Ishikawa (cell line): Measurements from ENCODE around the gene CYB561D1.

Experiments used
- CEBPB ChIP-seq: IDR thresholded peaks from 2 replicates; pipeline ENCODE4 v1.6.1; 2012
- EP300 ChIP-seq: IDR thresholded peaks from 2 replicates; pipeline ENCODE4 v1.6.1; 2012; ENCODE audit warnings: borderline replicate concordance
- FOXM1 ChIP-seq: IDR thresholded peaks from 2 replicates; pipeline ENCODE4 v1.6.1; 2012; ENCODE audit warnings: low read depth, borderline replicate concordance
- MAX ChIP-seq: IDR thresholded peaks from 2 replicates; pipeline ENCODE4 v1.6.1; 2012
- NFIC ChIP-seq: IDR thresholded peaks from 2 replicates; pipeline ENCODE4 v1.6.1; 2012
- TAF1 ChIP-seq: IDR thresholded peaks from 2 replicates; pipeline ENCODE4 v1.6.1; 2012; ENCODE audit warnings: low read depth, mild to moderate bottlenecking
- TCF12 ChIP-seq: IDR thresholded peaks from 2 replicates; pipeline ENCODE4 v1.6.1; 2012; ENCODE audit warnings: low read depth
- TEAD4 ChIP-seq: IDR thresholded peaks from 2 replicates; pipeline ENCODE4 v1.6.1; 2012
- YY1 ChIP-seq: IDR thresholded peaks from 2 replicates; pipeline ENCODE4 v1.6.1; 2012; ENCODE audit warnings: low read depth

GRCh38 chr1:109541102-109541501, 47.2 kb downstream of the CYB561D1 start:
- TF ChIP-seq FOXM1 (no peak), MAX (no peak), YY1 (no peak), TEAD4 (no peak), EP300 (no peak), TAF1 (no peak), NFIC (no peak), CEBPB (no peak), TCF12 (no peak)
